Mesenchymal stem cell (in vitro differentiated cells and primary cell): ENCODE results near the gene CDC20B.

ENCODE experiments used
- DNase-seq: peaks from one replicate; pipeline ENCODE4 v3.0.0-alpha.2; 2013
- H2AFZ ChIP-seq: one replicate; pipeline ENCODE4 v1.6.1; 2013; ENCODE audit warnings: low read depth, mild to moderate bottlenecking, control low read depth, inconsistent platforms, low read length, moderate library complexity
- H2AK5ac ChIP-seq: 2 replicates; pipeline ENCODE4 v1.6.1; 2013; ENCODE audit warnings: low read length, moderate library complexity, mild to moderate bottlenecking, inconsistent platforms; ENCODE audit not compliant: severe bottlenecking
- H2BK120ac ChIP-seq: one replicate; pipeline ENCODE4 v1.6.1; 2013; ENCODE audit warnings: low read depth, mild to moderate bottlenecking, inconsistent platforms, low read length, moderate library complexity
- H2BK12ac ChIP-seq, 2 experiments: one replicate each; pipeline ENCODE4 v1.6.1; 2013; ENCODE audit warnings: inconsistent platforms in 2 of 2, low read length in 2 of 2, mild to moderate bottlenecking in 2 of 2, moderate library complexity in 2 of 2, control low read depth in 1 of 2
- H2BK15ac ChIP-seq: one replicate; pipeline ENCODE4 v1.6.1; 2013; ENCODE audit warnings: mild to moderate bottlenecking, low read depth, inconsistent platforms; ENCODE audit not compliant: poor library complexity, severe bottlenecking
- H2BK5ac ChIP-seq: 2 replicates; pipeline ENCODE4 v1.6.1; 2013; ENCODE audit warnings: low read depth, mild to moderate bottlenecking, low read length, control low read depth, inconsistent platforms; ENCODE audit not compliant: poor library complexity, severe bottlenecking
- H3K14ac ChIP-seq, 2 experiments: one replicate each; pipeline ENCODE4 v1.6.1; 2013; ENCODE audit warnings: inconsistent platforms in 2 of 2, low read length in 2 of 2, control low read depth in 1 of 2, mild to moderate bottlenecking in 1 of 2, moderate library complexity in 1 of 2
- H3K18ac ChIP-seq, 2 experiments: one replicate each; pipeline ENCODE4 v1.6.1; 2013; ENCODE audit warnings: inconsistent platforms in 2 of 2, low read length in 2 of 2, control low read depth in 1 of 2, low read depth in 1 of 2, mild to moderate bottlenecking in 1 of 2
- H3K23ac ChIP-seq, 2 experiments: one replicate each; pipeline ENCODE4 v1.6.1; 2013; ENCODE audit warnings: inconsistent platforms in 2 of 2, low read length in 2 of 2, mild to moderate bottlenecking in 2 of 2, moderate library complexity in 2 of 2, control low read depth in 1 of 2
- H3K27ac ChIP-seq: 2 replicates; pipeline ENCODE4 v1.5.1; 2013; ENCODE audit warnings: mild to moderate bottlenecking, moderate library complexity, low read length, control low read depth, inconsistent platforms; ENCODE audit not compliant: poor library complexity, severe bottlenecking
- H3K27me3 ChIP-seq, 2 experiments: 2 replicates each; pipeline versions ENCODE4 v1.6.1 to v1.7.0; 2013; ENCODE audit warnings: low read length in 2 of 2, mild to moderate bottlenecking in 2 of 2, moderate library complexity in 2 of 2, control low read depth in 1 of 2, inconsistent platforms in 1 of 2; ENCODE audit not compliant: control insufficient read depth in 1 of 2, insufficient read depth in 1 of 2
- H3K36me3 ChIP-seq, 2 experiments: 2 replicates each; pipeline versions ENCODE4 v1.6.1 to v1.7.0; 2013; ENCODE audit warnings: low read length in 2 of 2, control low read depth in 1 of 2, inconsistent platforms in 1 of 2, low read depth in 1 of 2, mild to moderate bottlenecking in 1 of 2; ENCODE audit not compliant: insufficient read depth in 2 of 2, control insufficient read depth in 1 of 2
- H3K4ac ChIP-seq, 2 experiments: one replicate each; pipeline ENCODE4 v1.6.1; 2013; ENCODE audit warnings: inconsistent platforms in 2 of 2, low read length in 2 of 2, mild to moderate bottlenecking in 2 of 2, moderate library complexity in 2 of 2, control low read depth in 1 of 2, low read depth in 1 of 2
- H3K4me1 ChIP-seq: 2 replicates; pipeline ENCODE4 v1.6.1; 2013; ENCODE audit warnings: low read depth, low read length, control low read depth; ENCODE audit not compliant: control insufficient read depth, insufficient read depth
- H3K4me2 ChIP-seq: 2 replicates; pipeline ENCODE4 v1.6.1; 2013; ENCODE audit warnings: low read length, mild to moderate bottlenecking, inconsistent platforms; ENCODE audit not compliant: poor library complexity, severe bottlenecking
- H3K4me3 ChIP-seq, 2 experiments: 2 replicates each; pipeline versions ENCODE4 v1.5.1 to v1.7.0; 2013; ENCODE audit warnings: low read length in 2 of 2, mild to moderate bottlenecking in 2 of 2, control low read depth in 1 of 2, low read depth in 1 of 2; ENCODE audit not compliant: insufficient read depth in 1 of 2
- H3K79me1 ChIP-seq: replicated peaks from 2 replicates; pipeline ENCODE4 v1.6.1; 2013; ENCODE audit warnings: mild to moderate bottlenecking, control low read depth, low read length, inconsistent platforms; ENCODE audit not compliant: poor library complexity, severe bottlenecking
- H3K9ac ChIP-seq: 2 replicates; pipeline ENCODE4 v1.7.0; 2013; ENCODE audit warnings: mild to moderate bottlenecking, low read length, moderate library complexity
- H3K9me3 ChIP-seq: 2 replicates; pipeline ENCODE4 v1.7.0; 2013; ENCODE audit warnings: mild to moderate bottlenecking, low read length; ENCODE audit not compliant: control insufficient read depth
- H4K8ac ChIP-seq: one replicate; pipeline ENCODE4 v1.6.1; 2013; ENCODE audit warnings: inconsistent platforms, mild to moderate bottlenecking, low read length, moderate library complexity
- H4K91ac ChIP-seq: one replicate; pipeline ENCODE4 v1.6.1; 2013; ENCODE audit warnings: mild to moderate bottlenecking, low read length, inconsistent platforms
- WGBS: methylation state at CpG from one replicate; pipeline ENCODE4 v1.1.7; 2013; ENCODE audit warnings: mixed read lengths; 5-methylcytosine and 5-hydroxymethylcytosine counted together

CDC20B gene

DNA sequence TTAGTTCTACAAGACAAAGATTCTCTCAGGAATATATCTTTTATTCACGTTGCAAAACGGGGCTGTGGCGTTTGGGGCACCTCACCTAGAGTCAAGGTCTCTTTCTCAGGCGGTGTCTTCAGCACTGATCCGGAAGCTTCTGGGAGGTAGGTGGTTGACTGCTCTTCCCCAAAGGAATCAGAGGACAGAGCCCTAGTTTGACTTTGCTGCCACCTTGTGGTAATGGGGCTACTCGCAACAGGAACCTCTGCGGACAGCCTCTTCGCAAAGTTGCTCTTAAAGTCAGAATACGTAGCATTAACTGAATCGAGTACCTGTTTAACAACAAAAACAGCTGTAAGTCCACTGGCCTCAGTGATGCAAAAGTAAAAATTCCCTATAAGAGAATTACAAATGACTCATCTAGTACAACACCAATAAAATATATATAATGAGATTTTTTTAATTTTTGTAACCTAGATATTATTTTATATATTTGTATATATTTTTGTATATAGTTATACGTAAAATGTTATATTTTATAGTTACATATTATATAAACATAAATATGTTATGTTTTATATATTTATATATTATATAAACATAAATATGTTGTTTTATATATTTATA, 26.3 kb downstream of the CDC20B start:
- H3K23ac ChIP-seq: no peak overlapping the region
- no peak overlapping the region for H2AK5ac ChIP-seq
- no peak overlapping the region for H3K4me2 ChIP-seq
- H2BK5ac ChIP-seq: no peak overlapping the region
- H3K14ac ChIP-seq: no peak overlapping the region
- H3K18ac ChIP-seq: no peak overlapping the region
- H3K27ac ChIP-seq: no peak overlapping the region
- H3K4ac ChIP-seq: no peak overlapping the region
- H3K79me1 ChIP-seq: no peaks in the 10 kb centered on the region
- no peak overlapping the region for H2BK120ac ChIP-seq
- no peak overlapping the region for H3K4me3 ChIP-seq
- H2AFZ ChIP-seq: no peak overlapping the region
- no peak overlapping the region for H2BK15ac ChIP-seq
- H3K9me3 ChIP-seq: no peaks in the 10 kb centered on the region
- H4K8ac ChIP-seq: no peak overlapping the region
- no peak overlapping the region for H2BK12ac ChIP-seq
- 1% methylated on average over 10 of the region's 11 CpGs for WGBS
- DNase-seq: peak; percentile 83
- peak overlapping the region; percentile 43 for H3K9ac ChIP-seq
- no peaks in the 10 kb centered on the region for H3K4me1 ChIP-seq
- H3K36me3 ChIP-seq: no peaks in the 10 kb centered on the region
- H3K27me3 ChIP-seq: peaks cover 0 to 42% of the 10 kb centered on the region in 2 experiments
- H4K91ac ChIP-seq: no peak overlapping the region

DNA sequence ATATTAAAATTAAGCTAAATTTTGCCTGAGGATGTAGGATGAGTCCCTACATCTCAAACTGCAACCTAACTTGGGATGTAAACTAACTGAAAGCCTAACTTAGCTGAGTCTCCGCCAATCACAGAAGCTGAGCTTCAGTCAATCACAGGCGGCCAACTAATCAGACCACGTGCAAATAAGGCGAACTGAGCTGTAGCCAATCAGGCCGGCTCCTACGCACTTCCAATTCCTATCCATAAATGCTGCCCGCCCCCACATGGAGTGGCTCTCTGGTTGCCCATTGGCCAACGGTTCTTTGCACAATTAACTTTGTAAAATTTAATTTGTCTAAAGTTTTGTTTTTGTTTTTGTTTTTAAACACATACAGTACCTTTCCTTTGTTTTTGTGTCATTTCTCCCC, 26.9 kb downstream of the CDC20B start:
- no peak overlapping the region for H4K91ac ChIP-seq
- no peak overlapping the region for H2AK5ac ChIP-seq
- peaks cover 0 to 45% of the 10 kb centered on the region in 2 experiments for H3K27me3 ChIP-seq
- H2BK15ac ChIP-seq: no peak overlapping the region
- H3K4me3 ChIP-seq: no peak overlapping the region
- H3K18ac ChIP-seq: no peak overlapping the region
- no peak overlapping the region for H3K23ac ChIP-seq
- no peak overlapping the region for H2AFZ ChIP-seq
- no peaks in the 10 kb centered on the region for H3K36me3 ChIP-seq
- 92% methylated on average over 7 of the region's 8 CpGs for WGBS
- H3K4me2 ChIP-seq: no peak overlapping the region
- H3K9me3 ChIP-seq: no peaks in the 10 kb centered on the region
- H3K27ac ChIP-seq: no peak overlapping the region
- no peak overlapping the region for H3K14ac ChIP-seq
- H2BK120ac ChIP-seq: no peak overlapping the region
- peak overlapping the region; percentile 43 for H3K9ac ChIP-seq
- no peak overlapping the region for H2BK12ac ChIP-seq
- no peak overlapping the region for H4K8ac ChIP-seq
- no peaks in the 10 kb centered on the region for H3K4me1 ChIP-seq
- no peaks in the 10 kb centered on the region for H3K79me1 ChIP-seq
- DNase-seq: no peak
- H2BK5ac ChIP-seq: no peak overlapping the region
- no peak overlapping the region for H3K4ac ChIP-seq

DNA sequence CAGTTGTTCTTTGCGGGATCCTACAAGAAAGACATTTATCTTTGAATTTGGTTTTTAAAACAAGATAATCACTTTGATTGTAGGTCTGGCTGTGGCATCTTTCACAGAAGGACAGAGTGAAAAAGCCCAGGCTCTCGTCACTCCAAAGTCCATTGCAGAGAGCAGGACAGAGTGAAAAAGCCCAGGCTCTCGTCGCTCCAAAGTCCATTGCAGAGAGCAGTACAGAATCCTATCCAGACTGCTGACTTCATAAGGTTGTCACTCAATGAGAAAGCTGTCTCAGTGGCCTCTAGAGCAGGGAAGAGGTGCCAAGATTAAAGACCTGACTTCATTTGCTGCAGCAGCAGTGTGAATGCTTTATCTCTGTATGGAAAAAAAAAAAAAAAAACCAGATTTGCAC, 29.4 kb downstream of the CDC20B start:
- no peaks in the 10 kb centered on the region for H3K36me3 ChIP-seq
- WGBS: 44% methylated on average over 4 of the region's 4 CpGs

DNA sequence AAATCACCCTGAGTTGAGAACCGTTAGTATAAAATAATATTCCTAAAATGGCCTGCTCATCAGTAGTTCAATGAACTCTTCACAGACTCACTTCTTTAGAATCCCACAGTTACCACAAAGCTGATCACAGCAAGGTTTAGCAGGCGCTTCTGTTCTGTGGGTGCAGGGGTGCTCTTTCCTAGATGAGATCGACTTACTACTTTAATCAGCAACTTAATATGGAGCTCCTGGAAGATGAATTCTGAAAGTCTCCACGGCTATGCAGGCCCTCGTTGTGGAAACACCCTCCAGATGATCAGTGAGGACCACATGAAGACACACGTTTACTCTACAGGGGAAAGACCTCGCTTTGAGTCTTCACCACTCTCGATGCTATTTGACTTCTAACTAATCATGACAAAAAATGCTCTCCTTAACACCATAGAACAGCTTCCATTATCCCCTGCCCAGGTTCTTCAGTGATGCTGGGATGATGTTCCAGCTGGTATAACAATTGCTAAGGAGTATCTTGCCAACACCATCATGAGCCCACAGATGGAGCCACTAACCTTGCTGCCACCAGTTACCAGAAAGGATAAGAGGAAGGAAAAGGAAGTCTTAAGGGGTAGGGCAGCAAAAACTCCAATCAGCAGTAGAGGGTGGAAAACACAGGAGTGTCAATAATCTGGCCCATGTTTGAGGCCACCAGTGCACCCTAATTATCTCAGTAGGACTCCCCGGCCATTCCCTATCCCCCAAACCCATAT, 30.9 kb downstream of the CDC20B start:
- 92% methylated on average over 9 of the region's 9 CpGs for WGBS
- Histone ChIP-seq H3K4me2 (no peak overlapping the region), H3K18ac (no peak overlapping the region), H2BK5ac (no peak overlapping the region), H3K27ac (no peak overlapping the region), H2BK15ac (no peak overlapping the region), H2AFZ (no peak overlapping the region), H3K14ac (no peak overlapping the region), H3K27me3 (peaks cover 0 to 37% of the 10 kb centered on the region in 2 experiments), H4K8ac (no peak overlapping the region), H3K4me1 (no peaks in the 10 kb centered on the region), H3K9ac (no peak overlapping the region), H3K4me3 (no peak overlapping the region), H4K91ac (no peak overlapping the region), H3K4ac (no peak overlapping the region), H2BK120ac (no peak overlapping the region), H3K36me3 (no peaks in the 10 kb centered on the region), H3K79me1 (no peaks in the 10 kb centered on the region), H2BK12ac (no peak overlapping the region), H2AK5ac (no peak overlapping the region), H3K9me3 (no peaks in the 10 kb centered on the region), H3K23ac (no peak overlapping the region)
- DNase-seq: no peak

More for the DNA sequence above, 29.4 kb downstream of the CDC20B start:
- Histone ChIP-seq H2BK120ac (no peak overlapping the region), H2AK5ac (no peak overlapping the region), H4K8ac (no peak overlapping the region), H2BK15ac (no peak overlapping the region), H3K27me3 (peaks cover 0 to 37% of the 10 kb centered on the region in 2 experiments), H2BK12ac (no peak overlapping the region), H3K27ac (no peak overlapping the region), H3K4me2 (no peak overlapping the region), H3K4me3 (no peak overlapping the region), H3K9me3 (no peaks in the 10 kb centered on the region), H3K79me1 (no peaks in the 10 kb centered on the region), H3K9ac (no peak overlapping the region), H2BK5ac (no peak overlapping the region), H3K18ac (no peak overlapping the region), H3K4ac (no peak overlapping the region), H2AFZ (no peak overlapping the region), H4K91ac (no peak overlapping the region), H3K14ac (no peak overlapping the region), H3K23ac (no peak overlapping the region), H3K4me1 (no peaks in the 10 kb centered on the region)
- DNase-seq: no peak
